HCT116 (cell line): ENCODE measurements around the gene SOD1. TPM values are rescaled to one million over a fixed set of nuclear protein-coding genes. Genes with fewer than 3 reads are reported as not detected.

Experiments
- ATAC-seq: fragments of 200-7000 bp; cut with Tn5 transposase; 2 replicates; pipeline ENCODE4 v1.9.1; 2020; ENCODE audit warnings: mild to moderate bottlenecking, moderate library complexity
- BruUV-seq: library from RNA; stranded (reverse); fragments of 400-500 nt; replicated peaks from 2 replicates; lab custom pipeline; 2021; lab: Mats Ljungman, UMichigan
- CTCF ChIA-PET: fragments of 300-600 bp; sonication (Branson Sonifier 250); formaldehyde crosslinking; loops from one replicate; lab custom pipeline; 2021; ENCODE audit warnings: antibody characterized with exemption; lab: Charles Lee
- POLR2A ChIA-PET: fragments of 300-600, 350-600 bp; sonication (Branson Sonifier 250); formaldehyde crosslinking; loops from one replicate; lab custom pipeline; 2021; ENCODE audit warnings: antibody characterized with exemption; lab: Charles Lee
- RAD21 ChIA-PET, 2 experiments: fragments of 300-600 bp; sonication (Branson Sonifier 250); formaldehyde crosslinking; loops; one replicate each; lab custom pipeline; 2023; ENCODE audit warnings: low total read pairs in 2 of 2; ENCODE audit not compliant: uncharacterized antibody in 2 of 2, unreplicated experiment in 2 of 2, low non-redundant PET in 1 of 2; lab: Charles Lee
- DNase-seq: peaks from one replicate; pipeline ENCODE4 v3.0.0-alpha.2; 2010; ENCODE audit warnings: low read depth, low spot score
- H2AFZ ChIP-seq: fragments of 200-600 bp; shearing (Covaris generic), sonication (generic); 2 replicates; pipeline ENCODE4 v1.6.1; 2017; ENCODE audit warnings: low read depth, mixed run types, mixed read lengths, antibody characterized with exemption, low read length; ENCODE audit not compliant: poor library complexity, severe bottlenecking
- H3K27ac ChIP-seq: 2 replicates; pipeline ENCODE4 v1.5.1; 2012; ENCODE audit warnings: low read depth, low read length
- H3K27me3 ChIP-seq: fragments of 200-600 bp; sonication (generic); 2 replicates; pipeline ENCODE4 v1.6.1; 2016; ENCODE audit warnings: mixed run types, low read length, mixed read lengths; ENCODE audit not compliant: insufficient read depth
- H3K36me3 ChIP-seq, 2 experiments: fragments of 200-500 bp in 1 of 2; fragments of 200-600 bp in 1 of 2; sonication (Bioruptor generic) in 1 of 2; sonication (generic) in 1 of 2; 2 replicates each; pipeline versions ENCODE4 v1.5.1 to v1.6.1; 2014 to 2016; ENCODE audit warnings: low read length in 2 of 2, inconsistent platforms in 1 of 2, mixed read lengths in 1 of 2, mixed run types in 1 of 2; ENCODE audit not compliant: insufficient read depth in 2 of 2, control insufficient read depth in 1 of 2
- H3K4me1 ChIP-seq, 2 experiments: fragments of 200-600 bp in 1 of 2; sonication (generic) in 1 of 2; 2 replicates each; pipeline versions ENCODE4 v1.5.1 to v1.6.1; 2012 to 2017; ENCODE audit warnings: low read length in 2 of 2, inconsistent platforms in 1 of 2, mild to moderate bottlenecking in 1 of 2, mixed read lengths in 1 of 2, mixed run types in 1 of 2, moderate library complexity in 1 of 2; ENCODE audit not compliant: insufficient read depth in 2 of 2, control insufficient read depth in 1 of 2
- H3K4me2 ChIP-seq: fragments of 200-600 bp; sonication (generic); 2 replicates; pipeline ENCODE4 v1.6.1; 2017; ENCODE audit warnings: mixed run types, low read length, mixed read lengths
- H3K4me3 ChIP-seq, 2 experiments: fragments of 200-600 bp in 1 of 2; sonication (generic) in 1 of 2; replicated peaks in 1 of 2; 2 replicates each; pipeline ENCODE4 v1.5.1; 2011 to 2016; ENCODE audit warnings: low read length in 2 of 2, control low read depth in 1 of 2, low read depth in 1 of 2, mild to moderate bottlenecking in 1 of 2, mixed read lengths in 1 of 2, mixed run types in 1 of 2
- H3K79me2 ChIP-seq: fragments of 200-600 bp; sonication (generic); 2 replicates; pipeline ENCODE4 v1.6.1; 2017; ENCODE audit warnings: mild to moderate bottlenecking, mixed run types, low read length, moderate library complexity, mixed read lengths; ENCODE audit not compliant: insufficient read depth
- H3K9ac ChIP-seq: fragments of 200-600 bp; sonication (generic); 2 replicates; pipeline ENCODE4 v1.6.1; 2016; ENCODE audit warnings: low read length, mixed read lengths
- H3K9me2 ChIP-seq: fragments of 200-600 bp; sonication (generic), shearing (Covaris generic); 2 replicates; pipeline ENCODE4 v1.6.1; 2017; ENCODE audit warnings: mixed run types, mild to moderate bottlenecking, moderate library complexity; ENCODE audit not compliant: insufficient read depth
- H3K9me3 ChIP-seq, 2 experiments: fragments of 200-500 bp in 1 of 2; fragments of 200-600 bp in 1 of 2; sonication (Bioruptor generic) in 1 of 2; sonication (generic) in 1 of 2; 2 replicates each; pipeline ENCODE4 v1.6.1; 2014 to 2017; ENCODE audit warnings: low read length in 2 of 2, mixed read lengths in 2 of 2, inconsistent platforms in 1 of 2, low read depth in 1 of 2, mild to moderate bottlenecking in 1 of 2, mixed run types in 1 of 2, moderate library complexity in 1 of 2; ENCODE audit not compliant: control insufficient read depth in 1 of 2, insufficient read depth in 1 of 2
- H4K20me1 ChIP-seq: fragments of 200-600 bp; sonication (generic), shearing (Covaris generic); 2 replicates; pipeline ENCODE4 v1.6.1; 2017; ENCODE audit warnings: mixed run types, mild to moderate bottlenecking, moderate library complexity; ENCODE audit not compliant: insufficient read depth
- CBX3 ChIP-seq: IDR thresholded peaks from 2 replicates; pipeline ENCODE4 v1.6.1; 2012; ENCODE audit warnings: low read depth
- CEBPB ChIP-seq: IDR thresholded peaks from 2 replicates; pipeline ENCODE4 v1.6.1; 2012; ENCODE audit warnings: low read depth
- EGR1 ChIP-seq: IDR thresholded peaks from 2 replicates; pipeline ENCODE4 v1.6.1; 2012; ENCODE audit warnings: low read depth
- ELF1 ChIP-seq: IDR thresholded peaks from 2 replicates; pipeline ENCODE4 v1.6.1; 2012; ENCODE audit warnings: low read depth, borderline replicate concordance
- EZH2 ChIP-seq: fragments of 200-600 bp; sonication (generic); IDR thresholded peaks from 2 replicates; pipeline ENCODE4 v1.6.1; 2017; ENCODE audit warnings: antibody characterized with exemption, mixed run types
- EZH2phosphoT487 ChIP-seq: fragments of 200-600 bp; IDR thresholded peaks from 2 replicates; pipeline ENCODE4 v1.6.1; 2018; ENCODE audit warnings: antibody characterized with exemption, borderline replicate concordance
- FOSL1 ChIP-seq: IDR thresholded peaks from 2 replicates; pipeline ENCODE4 v1.6.1; 2012; ENCODE audit warnings: low read depth
- JUND ChIP-seq: IDR thresholded peaks from 2 replicates; pipeline ENCODE4 v1.6.1; 2012
- POLR2A ChIP-seq: IDR thresholded peaks from 2 replicates; pipeline ENCODE4 v1.7.0; 2011; ENCODE audit warnings: borderline replicate concordance; ENCODE audit not compliant: insufficient read depth, insufficient read length; ENCODE audit errors: extremely low read depth
- POLR2AphosphoS5 ChIP-seq: IDR thresholded peaks from 2 replicates; pipeline ENCODE4 v1.6.1; 2011; ENCODE audit warnings: mild to moderate bottlenecking, low read depth, low read length, moderate library complexity
- SIN3A ChIP-seq: IDR thresholded peaks from 2 replicates; pipeline ENCODE4 v1.6.1; 2012; ENCODE audit warnings: low read depth
- SP1 ChIP-seq: IDR thresholded peaks from 2 replicates; pipeline ENCODE4 v1.6.1; 2012; ENCODE audit warnings: low read depth
- SRF ChIP-seq: IDR thresholded peaks from 2 replicates; pipeline ENCODE4 v1.6.1; 2012; ENCODE audit warnings: low read depth
- YY1 ChIP-seq: IDR thresholded peaks from 2 replicates; pipeline ENCODE4 v1.6.1; 2011; ENCODE audit warnings: low read length, low read depth, moderate library complexity, mild to moderate bottlenecking; ENCODE audit not compliant: insufficient replicate concordance; ENCODE audit errors: extremely low read depth
- ZNF274 ChIP-seq: fragments of 200-500 bp; sonication (Bioruptor generic); IDR thresholded peaks from 2 replicates; pipeline ENCODE4 v1.6.1; 2014; ENCODE audit warnings: mild to moderate bottlenecking, low read depth, low read length, inconsistent platforms
- intact Hi-C: fragments of 100-400 bp; cut with micrococcal nuclease; formaldehyde crosslinking; loops from 2 replicates; pipeline ENCODE4 v1.10.0; 2022
- total RNA-seq: library from RNA; stranded (reverse); gene quantifications from one replicate; pipeline ENCODE4 v1.2.1, GENCODE V29; 2021; ENCODE audit not compliant: unreplicated experiment
- TF ChIP-seq, protein P1 (sequence below): IDR thresholded peaks from 2 replicates; pipeline ENCODE4 v1.6.1; 2012
- TF ChIP-seq, protein P2 (sequence below): IDR thresholded peaks from 2 replicates; pipeline ENCODE4 v1.6.1; 2012
- TF ChIP-seq, protein P3 (sequence below), 3 experiments: fragments of 200-600 bp in 1 of 3; sonication (generic) in 1 of 3; IDR thresholded peaks in 2 of 3; conservative IDR thresholded peaks in 1 of 3; 2 replicates each; pipeline ENCODE4 v1.5.1; 2012 to 2017; ENCODE audit warnings: low read depth in 2 of 3, low read length in 2 of 3, antibody characterized with exemption in 1 of 3, borderline replicate concordance in 1 of 3, control low read depth in 1 of 3, mild to moderate bottlenecking in 1 of 3, mixed read lengths in 1 of 3, mixed run types in 1 of 3, moderate library complexity in 1 of 3; ENCODE audit not compliant: insufficient read depth in 1 of 3
- TF ChIP-seq, protein P4 (sequence below): IDR thresholded peaks from 2 replicates; pipeline ENCODE4 v1.6.1; 2012; ENCODE audit warnings: low read depth
- TF ChIP-seq, protein P5 (sequence below): IDR thresholded peaks from 2 replicates; pipeline ENCODE4 v1.6.1; 2011; ENCODE audit warnings: mild to moderate bottlenecking, low read length, moderate library complexity; ENCODE audit not compliant: insufficient replicate concordance; ENCODE audit errors: extremely low read depth

SOD1 gene
- total RNA-seq, 1 experiment from 2014 or later: 419 TPM

DNA sequence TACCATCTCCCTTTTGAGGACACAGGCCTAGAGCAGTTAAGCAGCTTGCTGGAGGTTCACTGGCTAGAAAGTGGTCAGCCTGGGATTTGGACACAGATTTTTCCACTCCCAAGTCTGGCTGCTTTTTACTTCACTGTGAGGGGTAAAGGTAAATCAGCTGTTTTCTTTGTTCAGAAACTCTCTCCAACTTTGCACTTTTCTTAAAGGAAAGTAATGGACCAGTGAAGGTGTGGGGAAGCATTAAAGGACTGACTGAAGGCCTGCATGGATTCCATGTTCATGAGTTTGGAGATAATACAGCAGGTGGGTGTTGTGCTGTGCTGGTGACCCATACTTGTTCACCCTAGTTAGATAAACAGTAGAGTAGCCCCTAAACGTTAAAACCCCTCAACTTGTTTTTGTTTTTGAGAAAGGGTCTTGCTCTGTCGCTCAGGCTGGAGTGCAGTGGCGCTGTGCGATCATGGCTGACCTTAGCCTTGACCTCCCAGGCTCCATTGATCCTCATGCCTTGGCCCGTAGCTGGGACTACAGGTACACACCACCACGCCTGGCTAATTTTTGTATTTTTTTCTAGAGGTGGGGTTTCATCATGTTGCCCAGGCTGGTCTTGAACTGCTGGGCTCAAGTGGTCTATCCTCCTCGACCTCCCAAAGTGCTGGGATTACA lies 4.2 kb downstream of the SOD1 start:
- Histone ChIP-seq H3K9ac (no peak overlapping the region), H3K9me3 (no peaks in the 10 kb centered on the region), H3K4me2 (no peak overlapping the region), H3K4me3 (no peak overlapping the region)
- no peak for TF ChIP-seq CBX3
- TF ChIP-seq, protein P1, sequence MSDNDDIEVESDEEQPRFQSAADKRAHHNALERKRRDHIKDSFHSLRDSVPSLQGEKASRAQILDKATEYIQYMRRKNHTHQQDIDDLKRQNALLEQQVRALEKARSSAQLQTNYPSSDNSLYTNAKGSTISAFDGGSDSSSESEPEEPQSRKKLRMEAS: no peak
- no peak for TF ChIP-seq EZH2
- TF ChIP-seq, protein P2, sequence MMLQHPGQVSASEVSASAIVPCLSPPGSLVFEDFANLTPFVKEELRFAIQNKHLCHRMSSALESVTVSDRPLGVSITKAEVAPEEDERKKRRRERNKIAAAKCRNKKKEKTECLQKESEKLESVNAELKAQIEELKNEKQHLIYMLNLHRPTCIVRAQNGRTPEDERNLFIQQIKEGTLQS: no peak
- no peak for TF ChIP-seq EZH2phosphoT487
- TF ChIP-seq ELF1: no peak
- no peak for TF ChIP-seq ZNF274
- TF ChIP-seq POLR2AphosphoS5: no peak
- no peak for TF ChIP-seq POLR2A
- no peak for TF ChIP-seq SIN3A
- TF ChIP-seq, protein P3, sequence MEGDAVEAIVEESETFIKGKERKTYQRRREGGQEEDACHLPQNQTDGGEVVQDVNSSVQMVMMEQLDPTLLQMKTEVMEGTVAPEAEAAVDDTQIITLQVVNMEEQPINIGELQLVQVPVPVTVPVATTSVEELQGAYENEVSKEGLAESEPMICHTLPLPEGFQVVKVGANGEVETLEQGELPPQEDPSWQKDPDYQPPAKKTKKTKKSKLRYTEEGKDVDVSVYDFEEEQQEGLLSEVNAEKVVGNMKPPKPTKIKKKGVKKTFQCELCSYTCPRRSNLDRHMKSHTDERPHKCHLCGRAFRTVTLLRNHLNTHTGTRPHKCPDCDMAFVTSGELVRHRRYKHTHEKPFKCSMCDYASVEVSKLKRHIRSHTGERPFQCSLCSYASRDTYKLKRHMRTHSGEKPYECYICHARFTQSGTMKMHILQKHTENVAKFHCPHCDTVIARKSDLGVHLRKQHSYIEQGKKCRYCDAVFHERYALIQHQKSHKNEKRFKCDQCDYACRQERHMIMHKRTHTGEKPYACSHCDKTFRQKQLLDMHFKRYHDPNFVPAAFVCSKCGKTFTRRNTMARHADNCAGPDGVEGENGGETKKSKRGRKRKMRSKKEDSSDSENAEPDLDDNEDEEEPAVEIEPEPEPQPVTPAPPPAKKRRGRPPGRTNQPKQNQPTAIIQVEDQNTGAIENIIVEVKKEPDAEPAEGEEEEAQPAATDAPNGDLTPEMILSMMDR (IDR thresholded peaks at IDR 0.05 in 2 of 3, conservative IDR thresholded peaks at IDR 0.05 in 1 of 3; ENCODE audit: borderline replicate concordance in 1 of 3, insufficient read depth in 1 of 3, low read depth in 2 of 3, low read length in 2 of 3): no peak
- TF ChIP-seq, protein P4, sequence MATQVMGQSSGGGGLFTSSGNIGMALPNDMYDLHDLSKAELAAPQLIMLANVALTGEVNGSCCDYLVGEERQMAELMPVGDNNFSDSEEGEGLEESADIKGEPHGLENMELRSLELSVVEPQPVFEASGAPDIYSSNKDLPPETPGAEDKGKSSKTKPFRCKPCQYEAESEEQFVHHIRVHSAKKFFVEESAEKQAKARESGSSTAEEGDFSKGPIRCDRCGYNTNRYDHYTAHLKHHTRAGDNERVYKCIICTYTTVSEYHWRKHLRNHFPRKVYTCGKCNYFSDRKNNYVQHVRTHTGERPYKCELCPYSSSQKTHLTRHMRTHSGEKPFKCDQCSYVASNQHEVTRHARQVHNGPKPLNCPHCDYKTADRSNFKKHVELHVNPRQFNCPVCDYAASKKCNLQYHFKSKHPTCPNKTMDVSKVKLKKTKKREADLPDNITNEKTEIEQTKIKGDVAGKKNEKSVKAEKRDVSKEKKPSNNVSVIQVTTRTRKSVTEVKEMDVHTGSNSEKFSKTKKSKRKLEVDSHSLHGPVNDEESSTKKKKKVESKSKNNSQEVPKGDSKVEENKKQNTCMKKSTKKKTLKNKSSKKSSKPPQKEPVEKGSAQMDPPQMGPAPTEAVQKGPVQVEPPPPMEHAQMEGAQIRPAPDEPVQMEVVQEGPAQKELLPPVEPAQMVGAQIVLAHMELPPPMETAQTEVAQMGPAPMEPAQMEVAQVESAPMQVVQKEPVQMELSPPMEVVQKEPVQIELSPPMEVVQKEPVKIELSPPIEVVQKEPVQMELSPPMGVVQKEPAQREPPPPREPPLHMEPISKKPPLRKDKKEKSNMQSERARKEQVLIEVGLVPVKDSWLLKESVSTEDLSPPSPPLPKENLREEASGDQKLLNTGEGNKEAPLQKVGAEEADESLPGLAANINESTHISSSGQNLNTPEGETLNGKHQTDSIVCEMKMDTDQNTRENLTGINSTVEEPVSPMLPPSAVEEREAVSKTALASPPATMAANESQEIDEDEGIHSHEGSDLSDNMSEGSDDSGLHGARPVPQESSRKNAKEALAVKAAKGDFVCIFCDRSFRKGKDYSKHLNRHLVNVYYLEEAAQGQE: no peak
- TF ChIP-seq SP1: no peak
- TF ChIP-seq EGR1: no peak
- no peak for TF ChIP-seq CEBPB
- TF ChIP-seq SRF: no peak
- TF ChIP-seq, protein P5, sequence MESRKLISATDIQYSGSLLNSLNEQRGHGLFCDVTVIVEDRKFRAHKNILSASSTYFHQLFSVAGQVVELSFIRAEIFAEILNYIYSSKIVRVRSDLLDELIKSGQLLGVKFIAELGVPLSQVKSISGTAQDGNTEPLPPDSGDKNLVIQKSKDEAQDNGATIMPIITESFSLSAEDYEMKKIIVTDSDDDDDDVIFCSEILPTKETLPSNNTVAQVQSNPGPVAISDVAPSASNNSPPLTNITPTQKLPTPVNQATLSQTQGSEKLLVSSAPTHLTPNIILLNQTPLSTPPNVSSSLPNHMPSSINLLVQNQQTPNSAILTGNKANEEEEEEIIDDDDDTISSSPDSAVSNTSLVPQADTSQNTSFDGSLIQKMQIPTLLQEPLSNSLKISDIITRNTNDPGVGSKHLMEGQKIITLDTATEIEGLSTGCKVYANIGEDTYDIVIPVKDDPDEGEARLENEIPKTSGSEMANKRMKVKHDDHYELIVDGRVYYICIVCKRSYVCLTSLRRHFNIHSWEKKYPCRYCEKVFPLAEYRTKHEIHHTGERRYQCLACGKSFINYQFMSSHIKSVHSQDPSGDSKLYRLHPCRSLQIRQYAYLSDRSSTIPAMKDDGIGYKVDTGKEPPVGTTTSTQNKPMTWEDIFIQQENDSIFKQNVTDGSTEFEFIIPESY: no peak
- no peak for TF ChIP-seq FOSL1
- TF ChIP-seq YY1: no peak
- no peak for TF ChIP-seq JUND
- TF ChIP-seq, all 23 proteins: peak for 0
- intact Hi-C loops: loop anchor here (2.0 kb wide), 1 partner anchor 69 kb away; the partner anchor contains the start of gene SCAF4
- H3K4me1 ChIP-seq: peaks cover 5 to 31% of the 10 kb centered on the region in 2 experiments; a peak in 3 of 4 replicates
- BruUV-seq: no TSS peak
- H3K79me2 ChIP-seq: peaks cover 74% of the 10 kb centered on the region
- CTCF ChIA-PET: no interaction called here
- H2AFZ ChIP-seq: no peak overlapping the region
- peaks cover 21% of the 10 kb centered on the region; the same call in 1 of the 2 replicates for H4K20me1 ChIP-seq
- no peaks in the 10 kb centered on the region for H3K27me3 ChIP-seq
- H3K36me3 ChIP-seq: peaks cover 31 to 48% of the 10 kb centered on the region in 2 experiments; a peak in 3 of 4 replicates
- no peak overlapping the region for H3K27ac ChIP-seq
- ATAC-seq: no peak
- RAD21 ChIA-PET: no interaction called here
- H3K9me2 ChIP-seq: no peaks in the 10 kb centered on the region
- DNase-seq: no peak
- POLR2A ChIA-PET: no interaction called here
